Measurements from ENCODE around the gene C12orf76. TPM values are rescaled to one million over a fixed set of nuclear protein-coding genes. Genes with fewer than 3 reads are reported as not detected.

C12orf76 gene
- total and polyA plus RNA-seq, 2 donors (not counting 1 experiment from before 2014, with no cell fraction given): 21.5 to 28.5 TPM

GRCh38 chr12:110071967-110072366 lies 23.6 kb upstream of the C12orf76 start:
- Histone ChIP-seq H3K9ac (ENCODE audit: low read length) (no peak overlapping the region), H4K20me1 (ENCODE audit: control insufficient read depth, insufficient read depth, low read length, poor library complexity, severe bottlenecking) (no peaks in the 10 kb centered on the region), H3K27me3 (replicated peaks in 1 of 4; ENCODE audit: control extremely low read depth in 1 of 4, control insufficient read depth in 3 of 4, insufficient read depth in 4 of 4, low read length in 3 of 4) (no peaks in the 10 kb centered on the region), H2AFZ (ENCODE audit: insufficient read depth, low read depth, low read length, poor library complexity, severe bottlenecking) (no peak overlapping the region), H3K27ac (ENCODE audit: low read length in 2 of 2) (no peak overlapping the region), H3K36me3 (replicated peaks in 1 of 2; ENCODE audit: control extremely low read depth in 1 of 2, control insufficient read depth in 1 of 2, extremely low read depth in 1 of 2, insufficient read depth in 2 of 2, low read length in 1 of 2) (no peaks in the 10 kb centered on the region), H3K4me2 (replicated peaks; ENCODE audit: low read depth, low read length, poor library complexity, severe bottlenecking) (no peak overlapping the region), H3K4me1 (ENCODE audit: control insufficient read depth in 2 of 2, insufficient read depth in 2 of 2, low read length in 2 of 2) (peaks cover 10 to 12% of the 10 kb centered on the region in 2 donors), H3K9me3 (ENCODE audit: control extremely low read depth in 1 of 3, control insufficient read depth in 2 of 3, insufficient read depth in 1 of 3, low read length in 2 of 3) (no peaks in the 10 kb centered on the region), H3K4me3 (ENCODE audit: control extremely low read depth in 1 of 5, extremely low read depth in 1 of 5, insufficient read depth in 1 of 5, low read depth in 2 of 5, low read length in 4 of 5) (no peak overlapping the region), H3K79me2 (ENCODE audit: control insufficient read depth, insufficient read depth, low read length) (no peaks in the 10 kb centered on the region)
- intact Hi-C loops (cut with micrococcal nuclease): no loop called here
- H3K9me3 Mint-ChIP-seq (ENCODE audit: insufficient read depth): no peaks in the 10 kb centered on the region
- POLR2A ChIA-PET: no interaction called here
- CTCF ChIA-PET: no interaction called here
- TF ChIP-seq CTCF (IDR thresholded peaks at IDR 0.05): no peak
- ATAC-seq (ENCODE audit: low read depth) (no peak), DNase-seq (no peak)
- peak overlapping the region; percentile 52 for H3K4me3 Mint-ChIP-seq
- H3K27ac Mint-ChIP-seq: no peak overlapping the region
- H3K27me3 Mint-ChIP-seq: no peaks in the 10 kb centered on the region
- no CpG with 5 or more reads among the region's 3 CpGs for WGBS (ENCODE audit: insufficient coverage)
- H3K4me1 Mint-ChIP-seq: peaks cover 14% of the 10 kb centered on the region

- DNase-seq (no peak), ATAC-seq (ENCODE audit: low read depth) (no peak)
- H3K4me1 Mint-ChIP-seq: peaks cover 14% of the 10 kb centered on the region
- TF ChIP-seq EZH2 (IDR thresholded peaks at IDR 0.05; ENCODE audit: borderline replicate concordance, insufficient read depth, low read depth, low read length, poor library complexity, severe bottlenecking) (no peak), CTCF (IDR thresholded peaks at IDR 0.05) (no peak)
- H3K27ac Mint-ChIP-seq: no peak overlapping the region
- no peak overlapping the region for H3K4me3 ChIP-seq (ENCODE audit: control extremely low read depth in 1 of 5, extremely low read depth in 1 of 5, insufficient read depth in 1 of 5, low read depth in 2 of 5, low read length in 4 of 5)
- H3K27me3 Mint-ChIP-seq: no peaks in the 10 kb centered on the region
- H3K4me3 Mint-ChIP-seq: no peak overlapping the region
- ChIA-PET POLR2A (no interaction called here), CTCF (no interaction called here)
- H3K36me3 ChIP-seq (replicated peaks in 1 of 2; ENCODE audit: control extremely low read depth in 1 of 2, control insufficient read depth in 1 of 2, extremely low read depth in 1 of 2, insufficient read depth in 2 of 2, low read length in 1 of 2): no peaks in the 10 kb centered on the region
- H3K4me1 ChIP-seq (ENCODE audit: control insufficient read depth in 2 of 2, insufficient read depth in 2 of 2, low read length in 2 of 2): peaks cover 10 to 12% of the 10 kb centered on the region in 2 donors
- no peak overlapping the region for H2AFZ ChIP-seq (ENCODE audit: insufficient read depth, low read depth, low read length, poor library complexity, severe bottlenecking)
- H3K4me2 ChIP-seq (replicated peaks; ENCODE audit: low read depth, low read length, poor library complexity, severe bottlenecking): no peak overlapping the region
- no peaks in the 10 kb centered on the region for H3K79me2 ChIP-seq (ENCODE audit: control insufficient read depth, insufficient read depth, low read length)
- no peak overlapping the region for H3K27ac ChIP-seq (ENCODE audit: low read length in 2 of 2)
- intact Hi-C loops (cut with micrococcal nuclease): no loop called here
- H3K27me3 ChIP-seq (replicated peaks in 1 of 4; ENCODE audit: control extremely low read depth in 1 of 4, control insufficient read depth in 3 of 4, insufficient read depth in 4 of 4, low read length in 3 of 4): no peaks in the 10 kb centered on the region
- H3K9ac ChIP-seq (ENCODE audit: low read length): no peak overlapping the region
- no peaks in the 10 kb centered on the region for H3K9me3 Mint-ChIP-seq (ENCODE audit: insufficient read depth)
- no peaks in the 10 kb centered on the region for H3K9me3 ChIP-seq (ENCODE audit: control extremely low read depth in 1 of 3, control insufficient read depth in 2 of 3, insufficient read depth in 1 of 3, low read length in 2 of 3)
- H4K20me1 ChIP-seq (ENCODE audit: control insufficient read depth, insufficient read depth, low read length, poor library complexity, severe bottlenecking): no peaks in the 10 kb centered on the region
Measured at GRCh38 chr12:110071504-110071903, 23.2 kb upstream of the C12orf76 start.

Data from B cell (primary cell).